Measurements from ENCODE around the gene CLPSL2.

CLPSL2 gene

DNA sequence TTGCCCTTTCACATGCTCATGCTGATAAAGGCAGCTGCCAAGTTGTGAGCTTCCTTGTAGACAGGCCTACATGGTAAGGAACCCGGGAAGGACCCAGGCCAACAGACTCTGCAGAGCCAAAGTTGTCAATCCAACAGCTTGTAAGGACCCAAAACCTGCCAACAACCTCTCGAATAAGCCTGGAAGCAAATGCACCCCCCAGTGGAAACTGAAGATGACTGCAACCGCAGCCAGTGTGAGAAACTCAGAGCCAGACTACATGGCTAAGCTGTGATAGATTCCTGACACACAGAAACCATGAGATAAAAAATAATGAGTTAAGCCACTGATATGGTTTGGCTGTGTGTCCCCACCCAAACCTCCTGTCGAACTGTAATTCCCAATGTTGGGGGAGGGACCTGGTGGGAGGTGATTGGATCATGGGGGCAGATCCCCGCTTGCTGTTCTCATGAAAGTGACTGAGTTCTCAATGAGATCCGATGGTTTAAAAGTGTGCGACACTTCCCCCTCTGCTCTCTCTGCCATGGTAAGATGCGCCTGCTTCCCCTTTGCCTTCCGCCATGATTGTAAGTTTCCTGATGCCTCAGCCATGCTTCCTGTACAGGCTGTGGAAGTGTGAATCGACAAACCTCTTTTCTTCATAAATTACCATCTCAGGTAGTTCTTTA lies 18.8 kb upstream of the CLPSL2 start:
- TF ChIP-seq, protein P1, sequence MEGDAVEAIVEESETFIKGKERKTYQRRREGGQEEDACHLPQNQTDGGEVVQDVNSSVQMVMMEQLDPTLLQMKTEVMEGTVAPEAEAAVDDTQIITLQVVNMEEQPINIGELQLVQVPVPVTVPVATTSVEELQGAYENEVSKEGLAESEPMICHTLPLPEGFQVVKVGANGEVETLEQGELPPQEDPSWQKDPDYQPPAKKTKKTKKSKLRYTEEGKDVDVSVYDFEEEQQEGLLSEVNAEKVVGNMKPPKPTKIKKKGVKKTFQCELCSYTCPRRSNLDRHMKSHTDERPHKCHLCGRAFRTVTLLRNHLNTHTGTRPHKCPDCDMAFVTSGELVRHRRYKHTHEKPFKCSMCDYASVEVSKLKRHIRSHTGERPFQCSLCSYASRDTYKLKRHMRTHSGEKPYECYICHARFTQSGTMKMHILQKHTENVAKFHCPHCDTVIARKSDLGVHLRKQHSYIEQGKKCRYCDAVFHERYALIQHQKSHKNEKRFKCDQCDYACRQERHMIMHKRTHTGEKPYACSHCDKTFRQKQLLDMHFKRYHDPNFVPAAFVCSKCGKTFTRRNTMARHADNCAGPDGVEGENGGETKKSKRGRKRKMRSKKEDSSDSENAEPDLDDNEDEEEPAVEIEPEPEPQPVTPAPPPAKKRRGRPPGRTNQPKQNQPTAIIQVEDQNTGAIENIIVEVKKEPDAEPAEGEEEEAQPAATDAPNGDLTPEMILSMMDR (IDR thresholded peaks at IDR 0.05; ENCODE audit: low read depth, low read length, missing control alignments), result peak; percentile 69
- DNase-seq (ENCODE audit: low read depth), result peak; percentile 21
- no peak overlapping the region for H3K4me3 ChIP-seq (ENCODE audit: low read depth, low read length)

DNA sequence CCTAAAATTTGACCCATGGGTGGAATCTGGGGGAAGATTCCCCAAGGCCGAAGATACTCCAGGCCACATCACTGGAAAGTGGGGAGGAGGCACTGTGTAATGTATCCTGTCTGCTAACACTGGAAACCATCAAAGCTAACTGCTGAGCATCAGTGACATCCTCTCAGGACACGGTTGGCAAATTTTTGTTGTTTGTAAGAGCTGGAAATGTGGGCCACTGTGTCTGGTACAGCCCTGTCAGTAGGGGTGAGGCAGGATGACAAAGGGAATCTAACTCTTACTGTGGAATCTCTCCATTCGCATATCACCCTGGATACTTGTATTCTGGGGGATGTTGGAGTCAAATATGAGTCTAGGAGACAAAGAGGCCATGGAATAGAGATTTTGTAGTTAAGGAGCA lies 17.0 kb upstream of the CLPSL2 start:
- H3K4me3 ChIP-seq (ENCODE audit: low read depth, low read length), result no peak overlapping the region
- no peak for DNase-seq (ENCODE audit: low read depth)
- TF ChIP-seq, protein P1 (IDR thresholded peaks at IDR 0.05; ENCODE audit: low read depth, low read length, missing control alignments), result no peak

DNA sequence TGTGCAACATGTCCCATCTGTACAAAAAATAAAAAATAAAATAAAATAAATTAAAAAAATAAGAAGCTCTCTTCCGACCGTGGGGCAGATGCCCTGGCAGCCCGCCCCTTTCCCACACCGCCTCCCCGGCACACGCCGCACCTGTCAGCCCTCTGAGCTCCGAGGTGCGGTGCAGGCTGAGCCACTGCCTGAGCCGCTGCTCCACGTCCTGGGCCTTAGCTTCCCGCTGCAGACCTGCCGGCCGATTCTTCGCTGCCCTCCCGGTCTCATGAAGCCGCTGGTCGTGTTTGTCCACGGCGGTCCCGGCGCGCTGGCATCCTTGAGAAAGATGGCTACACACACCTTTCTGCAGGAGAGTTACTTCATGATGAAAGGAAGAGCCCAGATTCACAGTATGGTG lies 10.7 kb upstream of the CLPSL2 start:
- DNase-seq (ENCODE audit: low read depth), result no peak
- TF ChIP-seq, protein P1 (IDR thresholded peaks at IDR 0.05; ENCODE audit: low read depth, low read length, missing control alignments), result no peak
- no peak overlapping the region for H3K4me3 ChIP-seq (ENCODE audit: low read depth, low read length)

DNA sequence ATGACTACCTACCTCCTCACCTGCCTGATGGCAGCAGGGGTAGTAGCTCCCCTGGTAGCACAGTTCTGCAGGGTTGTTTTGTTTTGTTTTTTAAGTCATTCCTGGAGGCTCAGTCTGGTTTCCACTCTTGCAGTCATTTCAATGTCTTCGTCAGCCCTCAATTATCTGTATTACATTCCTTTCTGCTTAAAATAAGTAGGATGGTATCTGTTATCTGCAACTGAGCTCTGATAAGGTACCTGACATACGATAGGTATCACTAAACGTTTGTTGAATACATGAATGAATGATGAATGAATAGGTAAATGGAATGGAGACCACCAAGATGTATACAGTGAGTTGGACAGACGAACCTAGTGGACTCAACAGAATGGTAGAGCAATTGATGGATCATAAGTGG lies 7.2 kb upstream of the CLPSL2 start:
- TF ChIP-seq, protein P1 (IDR thresholded peaks at IDR 0.05; ENCODE audit: low read depth, low read length, missing control alignments), result no peak
- DNase-seq (ENCODE audit: low read depth), result no peak
- no peak overlapping the region for H3K4me3 ChIP-seq (ENCODE audit: low read depth, low read length)

DNA sequence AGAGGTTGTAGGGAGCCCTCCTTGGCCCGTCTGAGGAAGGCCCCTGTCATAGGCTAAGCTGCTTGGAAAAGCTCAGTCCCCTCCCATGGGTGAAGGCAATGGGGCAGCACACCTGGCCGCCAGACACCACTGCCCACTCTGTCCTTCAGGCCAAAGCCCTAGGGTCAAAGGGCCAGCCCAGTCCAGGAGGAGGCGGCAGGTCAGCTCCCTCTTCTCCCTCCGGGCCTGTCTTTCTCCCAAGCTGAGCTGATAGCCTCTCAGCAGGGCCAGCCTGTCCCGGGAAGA lies 5.1 kb upstream of the CLPSL2 start:
- DNase-seq (ENCODE audit: low read depth), result no peak
- TF ChIP-seq, protein P1 (IDR thresholded peaks at IDR 0.05; ENCODE audit: low read depth, low read length, missing control alignments), result no peak
- no peak overlapping the region for H3K4me3 ChIP-seq (ENCODE audit: low read depth, low read length)

DNA sequence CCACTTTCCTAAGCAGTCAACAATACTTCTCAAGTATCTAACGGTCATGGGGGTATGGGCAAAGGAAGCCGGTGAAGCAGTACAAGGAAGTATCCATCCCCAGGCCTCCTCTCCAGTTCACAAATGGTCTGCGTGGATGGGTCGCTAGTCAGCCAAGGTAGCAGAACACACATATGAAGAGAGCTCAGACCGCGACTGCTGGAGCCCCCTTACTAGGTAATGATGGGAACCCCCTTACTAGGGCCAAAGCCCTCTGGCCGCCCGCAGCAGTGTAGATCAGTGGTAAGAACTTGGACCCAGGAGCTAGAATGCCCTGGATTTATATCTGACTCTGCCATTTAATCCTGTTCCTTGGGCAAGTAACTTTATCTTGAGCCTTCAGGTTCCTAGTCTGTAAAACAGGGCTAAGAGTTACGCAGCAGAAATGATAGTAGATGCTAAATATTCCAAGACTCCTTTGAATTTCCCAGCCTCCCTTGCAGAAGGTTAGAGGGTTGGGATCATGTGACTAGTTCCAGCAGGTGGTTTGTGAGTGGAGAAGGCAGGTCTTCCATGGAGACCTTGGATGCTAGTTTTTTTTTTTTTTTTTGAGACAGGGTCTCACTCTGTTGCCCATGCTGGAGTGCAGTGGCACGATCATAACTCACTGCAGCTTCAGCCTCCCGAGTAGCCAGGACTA lies 2.1 kb upstream of the CLPSL2 start:
- no peak for DNase-seq (ENCODE audit: low read depth)
- no peak overlapping the region for H3K4me3 ChIP-seq (ENCODE audit: low read depth, low read length)
- TF ChIP-seq, protein P1 (IDR thresholded peaks at IDR 0.05; ENCODE audit: low read depth, low read length, missing control alignments), result no peak

DNA sequence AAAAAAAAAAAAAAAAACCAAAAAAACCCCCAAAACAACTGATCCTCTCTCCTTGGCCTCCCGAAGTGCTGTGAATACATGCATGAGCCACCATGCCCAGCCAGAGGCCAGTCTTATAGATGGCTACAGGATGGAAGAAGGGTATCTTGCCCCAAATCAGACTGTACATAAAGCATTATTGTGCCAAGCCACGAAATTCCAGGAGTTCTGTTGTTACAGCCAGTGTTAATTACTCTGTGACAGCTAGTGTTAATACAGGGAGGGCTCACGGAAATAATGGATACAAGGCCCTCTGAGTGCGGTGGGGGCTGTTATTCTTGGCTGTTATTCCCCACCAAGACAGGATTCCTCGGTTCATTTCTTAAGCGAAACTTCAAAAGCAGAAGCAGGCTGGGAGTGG lies 1.4 kb upstream of the CLPSL2 start:
- no peak overlapping the region for H3K4me3 ChIP-seq (ENCODE audit: low read depth, low read length)
- TF ChIP-seq, protein P1 (IDR thresholded peaks at IDR 0.05; ENCODE audit: low read depth, low read length, missing control alignments), result no peak
- DNase-seq (ENCODE audit: low read depth), result no peak
